GM19043 (cell line): ENCODE measurements around the gene C1QBP.
"Not testable (repeated sequence)": the region's sequence is repeated elsewhere in the genome, so short reads cannot be mapped to it uniquely, and the experiment has no call there.

ENCODE experiments used
- ATAC-seq: cut with Tn5 transposase; IDR thresholded peaks from one replicate; pipeline ENCODE4 v1.9.1; 2021; ENCODE audit warnings: low read depth; ENCODE audit not compliant: unreplicated experiment

C1QBP gene

GRCh38 chr17:5434984-5435383 is 4.0 kb downstream of the C1QBP start:
- ATAC-seq, result no peak

- ATAC-seq, result no peak
Observed at GRCh38 chr17:5431949-5432556, 6.9 kb downstream of the C1QBP start.

- not testable (repeated sequence) for ATAC-seq
Observed at GRCh38 chr17:5431234-5431633, 7.7 kb downstream of the C1QBP start.

GRCh38 chr17:5430413-5430999 is 8.4 kb downstream of the C1QBP start:
- ATAC-seq, result no peak

GRCh38 chr17:5429191-5429887 is 9.6 kb downstream of the C1QBP start:
- no peak for ATAC-seq

- ATAC-seq, result no peak
Observed at GRCh38 chr17:5425826-5426225, 13.1 kb downstream of the C1QBP start.

GRCh38 chr17:5424909-5425308 is 14.0 kb downstream of the C1QBP start:
- ATAC-seq, result no peak

GRCh38 chr17:5422505-5422904 is 16.4 kb downstream of the C1QBP start:
- no peak for ATAC-seq

GRCh38 chr17:5419959-5420653 is 18.8 kb downstream of the C1QBP start, which contains the start of gene RPAIN:
Gene RPAIN (plus strand): TSS chr17:5420182. CDS start chr17:5420211, 29 bp downstream.
- peak; percentile 45 for ATAC-seq

- peak; percentile 81 for ATAC-seq
Observed at GRCh38 chr17:5419356-5419958, 19.5 kb downstream of the C1QBP start, which contains the start of gene NUP88. Gene NUP88 (minus strand): TSS chr17:5419662. CDS start chr17:5419650, 12 bp downstream.

- no peak for ATAC-seq
Observed at GRCh38 chr17:5418858-5419355, 20.0 kb downstream of the C1QBP start.

- no peak for ATAC-seq
Observed at GRCh38 chr17:5416901-5417300, 22.1 kb downstream of the C1QBP start.

GRCh38 chr17:5413682-5414081 is 25.3 kb downstream of the C1QBP start:
- ATAC-seq, result no peak

GRCh38 chr17:5410594-5411272 is 28.2 kb downstream of the C1QBP start:
- no peak for ATAC-seq

GRCh38 chr17:5408186-5408585 is 30.8 kb downstream of the C1QBP start:
- no peak for ATAC-seq

- ATAC-seq, result no peak
Observed at GRCh38 chr17:5405400-5405799, 33.6 kb downstream of the C1QBP start.

GRCh38 chr17:5399767-5400166 is 39.2 kb downstream of the C1QBP start:
- ATAC-seq, result no peak

GRCh38 chr17:5396612-5397011 is 42.3 kb downstream of the C1QBP start:
- ATAC-seq, result no peak

- ATAC-seq, result no peak
Observed at GRCh38 chr17:5391678-5392077, 47.3 kb downstream of the C1QBP start.
